Measurements from ENCODE around the gene STXBP2. TPM values are rescaled to one million over a fixed set of nuclear protein-coding genes. Genes with fewer than 3 reads are reported as not detected.

STXBP2 gene
- total RNA-seq, 1 experiment from 2014 or later, result 102 TPM

DNA sequence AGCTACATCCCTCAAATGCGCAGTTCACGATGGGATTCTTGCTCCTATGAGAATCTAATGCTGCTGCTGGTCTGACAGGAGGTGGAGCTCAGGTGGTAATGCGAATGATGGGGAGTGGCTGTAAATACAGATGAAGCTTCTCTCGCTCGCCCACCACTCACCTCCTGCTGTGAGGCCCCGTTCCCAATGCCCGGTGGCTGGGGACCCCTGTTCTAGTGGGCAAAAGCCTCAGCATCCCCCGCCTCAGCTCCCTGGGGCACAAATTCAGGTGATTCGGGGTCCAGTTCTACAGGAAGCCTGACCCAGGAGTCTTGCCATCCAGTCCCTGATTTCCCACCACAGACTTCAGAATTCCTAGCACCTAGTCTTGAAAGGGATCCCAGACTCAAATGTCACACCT lies 35.6 kb downstream of the STXBP2 start:
- intact Hi-C loops (cut with micrococcal nuclease; ENCODE audit: unreplicated experiment), result no loop called here

More for the DNA sequence above, 35.6 kb downstream of the STXBP2 start:
- no TSS peak for BruUV-seq (replicated peaks)
- H3K4me1 ChIP-seq (ENCODE audit: control insufficient read depth, insufficient read depth, low read length), result no peaks in the 10 kb centered on the region
- ChIA-PET CTCF (interaction anchor here (0.6 kb wide), 1 partner anchor 348 kb away, joined by 7 read pairs; no protein-coding TSS in a partner anchor), POLR2A (no interaction called here)
- H3K27ac ChIP-seq (ENCODE audit: low read length), result no peak overlapping the region
- H3K9me3 ChIP-seq (ENCODE audit: control insufficient read depth, insufficient read depth, low read depth, low read length), result no peaks in the 10 kb centered on the region
- no peaks in the 10 kb centered on the region for H3K27me3 ChIP-seq (ENCODE audit: control insufficient read depth, insufficient read depth, low read length)
- ATAC-seq (no peak), DNase-seq (ENCODE audit: low read depth, low spot score) (no peak)
- no peaks in the 10 kb centered on the region for H3K36me3 ChIP-seq (ENCODE audit: control insufficient read depth, insufficient read depth, low read length)
- TF ChIP-seq CTCF (IDR thresholded peaks at IDR 0.05) (no peak), POLR2AphosphoS5 (IDR thresholded peaks at IDR 0.05; ENCODE audit: low read depth, low read length) (no peak), SIN3A (IDR thresholded peaks at IDR 0.05; ENCODE audit: borderline replicate concordance, insufficient read depth, low read depth, low read length) (no peak), REST (IDR thresholded peaks at IDR 0.05; ENCODE audit: insufficient read depth in 1 of 2, low read depth in 2 of 2, low read length in 1 of 2) (no peak), TCF7L2 (IDR thresholded peaks at IDR 0.05; ENCODE audit: low read depth, low read length) (no peak)
- no peak overlapping the region for H3K4me3 ChIP-seq (ENCODE audit: low read depth in 2 of 2, low read length in 2 of 2)
- in situ Hi-C loops (cut with HindIII; ENCODE audit: low pct_unique_long_range_greater_than_20kb, low sequenced_read_pairs), result no loop called here
